GM06990 (cell line): Measurements from ENCODE around the gene EXOC2.

Experiments
- DNase-seq: peaks from one replicate; pipeline ENCODE4 v3.0.0-alpha.2; 2011; ENCODE audit not compliant: insufficient read length; ENCODE audit errors: extremely low read depth
- H3K27me3 ChIP-seq: replicated peaks from 2 replicates; pipeline ENCODE4 v1.6.0; 2011; ENCODE audit warnings: low read length; ENCODE audit not compliant: control insufficient read depth, insufficient read depth
- H3K36me3 ChIP-seq: 2 replicates; pipeline ENCODE4 v1.5.1; 2011; ENCODE audit warnings: low read length; ENCODE audit not compliant: control insufficient read depth, insufficient read depth
- H3K4me3 ChIP-seq: replicated peaks from 2 replicates; pipeline ENCODE4 v1.5.1; 2011; ENCODE audit warnings: low read depth, mild to moderate bottlenecking, control low read depth, low read length
- CTCF ChIP-seq: IDR thresholded peaks from 2 replicates; pipeline ENCODE4 v1.5.1; 2011; ENCODE audit warnings: low read length, control low read depth, mild to moderate bottlenecking, inconsistent platforms; ENCODE audit not compliant: insufficient read depth, poor library complexity, severe bottlenecking

Gene EXOC2

GRCh38 chr6:513058-513457 lies 179.9 kb downstream of the EXOC2 start:
- H3K27me3 ChIP-seq = no peaks in the 10 kb centered on the region

GRCh38 chr6:511488-512137 lies 181.3 kb downstream of the EXOC2 start:
- H3K27me3 ChIP-seq = no peaks in the 10 kb centered on the region
- DNase-seq = no peak
- no peak overlapping the region for H3K4me3 ChIP-seq
- TF ChIP-seq CTCF = no peak
- peaks cover 1% of the 10 kb centered on the region; the same call in 1 of the 2 replicates for H3K36me3 ChIP-seq

More at GRCh38 chr6:513058-513457, 179.9 kb downstream of the EXOC2 start:
- no peak overlapping the region for H3K4me3 ChIP-seq
- no peak for TF ChIP-seq CTCF
- no peak for DNase-seq
- H3K36me3 ChIP-seq = peaks cover 1% of the 10 kb centered on the region; the same call in 1 of the 2 replicates

GRCh38 chr6:509676-510075 lies 183.3 kb downstream of the EXOC2 start:
- no peak for TF ChIP-seq CTCF
- DNase-seq = no peak
- no peak overlapping the region for H3K4me3 ChIP-seq
- no peaks in the 10 kb centered on the region for H3K27me3 ChIP-seq
- peaks cover 1% of the 10 kb centered on the region; the same call in 1 of the 2 replicates for H3K36me3 ChIP-seq

GRCh38 chr6:508614-509013 lies 184.3 kb downstream of the EXOC2 start:
- Histone ChIP-seq H3K36me3 (peaks cover 1% of the 10 kb centered on the region; the same call in 1 of the 2 replicates), H3K27me3 (no peaks in the 10 kb centered on the region), H3K4me3 (no peak overlapping the region)
- TF ChIP-seq CTCF = no peak
- no peak for DNase-seq

- no peak for TF ChIP-seq CTCF
- no peaks in the 10 kb centered on the region for H3K27me3 ChIP-seq
- no peak overlapping the region for H3K4me3 ChIP-seq
- no peak for DNase-seq
- peaks cover under 1% of the 10 kb centered on the region; the same call in 1 of the 2 replicates for H3K36me3 ChIP-seq
These were observed 184.9 kb downstream of the EXOC2 start for GRCh38 chr6:508006-508405.
